DOHH2 (cell line): ENCODE measurements around the gene PRKCZ.

Source experiments
- EZH2phosphoT487 ChIP-seq: fragments of 200-600 bp; sonication (generic); IDR thresholded peaks from 2 replicates; pipeline ENCODE4 v1.6.1; 2017; ENCODE audit warnings: borderline replicate concordance, mild to moderate bottlenecking, antibody characterized with exemption, low read length, moderate library complexity, mixed read lengths
- TF ChIP-seq, protein P1 (sequence below): fragments of 200-600 bp; sonication (generic); IDR thresholded peaks from one replicate; pipeline ENCODE4 v1.5.1; 2014; ENCODE audit warnings: antibody characterized with exemption, mild to moderate bottlenecking, low read depth, low read length; ENCODE audit not compliant: poor library complexity, severe bottlenecking

DNA sequence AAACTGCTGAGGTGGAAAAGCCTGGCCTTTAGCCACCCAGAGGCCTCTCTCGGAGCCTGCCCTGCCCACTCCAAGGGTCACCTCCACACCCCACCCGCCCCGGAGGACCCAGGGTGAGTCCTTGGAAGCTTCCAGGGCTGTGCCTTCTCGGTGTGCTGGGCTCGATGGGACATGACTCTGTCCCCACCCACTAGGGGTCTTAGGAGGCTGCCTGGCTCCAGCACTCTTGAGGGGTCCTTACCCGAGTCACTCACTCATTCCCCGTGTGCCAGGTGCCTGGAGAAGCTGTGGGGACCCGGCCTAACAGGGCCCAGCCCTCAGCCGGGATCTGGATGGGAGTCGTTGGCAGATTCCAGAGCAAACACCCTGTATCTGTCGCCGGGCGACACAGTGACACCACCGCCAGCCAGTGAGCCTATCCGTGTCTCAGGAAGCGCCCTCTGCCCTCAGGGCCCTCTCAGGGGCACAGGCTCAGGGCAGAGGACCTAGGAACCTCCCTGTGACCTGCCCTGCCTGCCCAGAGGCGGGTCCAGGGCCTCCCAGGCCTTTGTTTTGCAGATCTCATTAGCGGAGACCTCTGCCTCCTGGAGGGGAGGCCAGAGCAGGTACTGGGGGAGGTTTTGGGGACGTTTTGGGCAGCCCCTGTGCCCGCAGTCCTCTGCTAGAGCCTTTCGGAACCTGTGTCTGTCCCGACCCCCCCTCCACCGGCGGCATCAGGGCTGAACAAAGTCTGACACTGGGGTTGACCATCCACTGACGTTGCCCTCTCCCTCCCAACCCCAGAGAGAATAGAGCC is 3.1 kb upstream of the PRKCZ start:
- TF ChIP-seq, protein P1, sequence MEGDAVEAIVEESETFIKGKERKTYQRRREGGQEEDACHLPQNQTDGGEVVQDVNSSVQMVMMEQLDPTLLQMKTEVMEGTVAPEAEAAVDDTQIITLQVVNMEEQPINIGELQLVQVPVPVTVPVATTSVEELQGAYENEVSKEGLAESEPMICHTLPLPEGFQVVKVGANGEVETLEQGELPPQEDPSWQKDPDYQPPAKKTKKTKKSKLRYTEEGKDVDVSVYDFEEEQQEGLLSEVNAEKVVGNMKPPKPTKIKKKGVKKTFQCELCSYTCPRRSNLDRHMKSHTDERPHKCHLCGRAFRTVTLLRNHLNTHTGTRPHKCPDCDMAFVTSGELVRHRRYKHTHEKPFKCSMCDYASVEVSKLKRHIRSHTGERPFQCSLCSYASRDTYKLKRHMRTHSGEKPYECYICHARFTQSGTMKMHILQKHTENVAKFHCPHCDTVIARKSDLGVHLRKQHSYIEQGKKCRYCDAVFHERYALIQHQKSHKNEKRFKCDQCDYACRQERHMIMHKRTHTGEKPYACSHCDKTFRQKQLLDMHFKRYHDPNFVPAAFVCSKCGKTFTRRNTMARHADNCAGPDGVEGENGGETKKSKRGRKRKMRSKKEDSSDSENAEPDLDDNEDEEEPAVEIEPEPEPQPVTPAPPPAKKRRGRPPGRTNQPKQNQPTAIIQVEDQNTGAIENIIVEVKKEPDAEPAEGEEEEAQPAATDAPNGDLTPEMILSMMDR, result no peak
- no peak for TF ChIP-seq EZH2phosphoT487
